RWPE2 (cell line): Measurements from ENCODE around the gene COG4.
A peak's percentile ranks its signal among the peaks of the same experiment; 100 is the strongest.

Experiments used
- ATAC-seq: fragments of 200-7000 bp; cut with Tn5 transposase; 3 replicates; pipeline ENCODE4 v1.9.1; 2021; ENCODE audit warnings: low read depth
- DNase-seq: peaks from one replicate; pipeline ENCODE4 v3.0.0-alpha.2; 2020; ENCODE audit warnings: low spot score
- H3K27ac ChIP-seq: fragments of 450-650 bp; 2 replicates; pipeline ENCODE4 v1.5.1; 2017; ENCODE audit warnings: mild to moderate bottlenecking; ENCODE audit not compliant: poor library complexity, severe bottlenecking
- H3K27me3 ChIP-seq: fragments of 250-450 bp; sonication (Bioruptor Pico); 2 replicates; pipeline ENCODE4 v1.5.1; 2021; ENCODE audit warnings: mild to moderate bottlenecking, moderate library complexity; ENCODE audit not compliant: insufficient read depth, poor library complexity, severe bottlenecking
- H3K36me3 ChIP-seq: fragments of 250-450 bp; sonication (Bioruptor Pico); 2 replicates; pipeline ENCODE4 v1.5.1; 2020; ENCODE audit warnings: low read depth, mild to moderate bottlenecking, moderate library complexity
- H3K4me1 ChIP-seq: fragments of 250-450 bp; sonication (Bioruptor Pico); 2 replicates; pipeline ENCODE4 v1.5.1; 2021; ENCODE audit warnings: mild to moderate bottlenecking, moderate library complexity; ENCODE audit not compliant: insufficient read depth, poor library complexity, severe bottlenecking
- H3K4me3 ChIP-seq: fragments of 250-450 bp; sonication (Bioruptor Pico); 2 replicates; pipeline ENCODE4 v1.5.1; 2021; ENCODE audit warnings: mild to moderate bottlenecking, moderate library complexity; ENCODE audit not compliant: severe bottlenecking
- H3K9me3 ChIP-seq: fragments of 250-450 bp; sonication (Bioruptor Pico); 2 replicates; pipeline ENCODE4 v1.5.1; 2021; ENCODE audit warnings: mild to moderate bottlenecking, moderate library complexity; ENCODE audit not compliant: severe bottlenecking
- CTCF ChIP-seq: fragments of 450-650 bp; IDR thresholded peaks from one replicate; pipeline ENCODE4 v1.5.1; 2017; ENCODE audit warnings: mild to moderate bottlenecking, moderate library complexity; ENCODE audit not compliant: poor library complexity, severe bottlenecking

Gene COG4

GRCh38 chr16:70522216-70523075 lies 908 bp downstream of the COG4 start:
- no peak for TF ChIP-seq CTCF
- H3K4me1 ChIP-seq: peaks cover 21% of the 10 kb centered on the region
- no peak for DNase-seq
- H3K27me3 ChIP-seq: no peaks in the 10 kb centered on the region
- H3K27ac ChIP-seq: peak overlapping the region; percentile 68
- no peak for ATAC-seq
- H3K4me3 ChIP-seq: peak overlapping the region; percentile 85
- H3K9me3 ChIP-seq: no peaks in the 10 kb centered on the region
- peaks cover 41% of the 10 kb centered on the region for H3K36me3 ChIP-seq

DNA sequence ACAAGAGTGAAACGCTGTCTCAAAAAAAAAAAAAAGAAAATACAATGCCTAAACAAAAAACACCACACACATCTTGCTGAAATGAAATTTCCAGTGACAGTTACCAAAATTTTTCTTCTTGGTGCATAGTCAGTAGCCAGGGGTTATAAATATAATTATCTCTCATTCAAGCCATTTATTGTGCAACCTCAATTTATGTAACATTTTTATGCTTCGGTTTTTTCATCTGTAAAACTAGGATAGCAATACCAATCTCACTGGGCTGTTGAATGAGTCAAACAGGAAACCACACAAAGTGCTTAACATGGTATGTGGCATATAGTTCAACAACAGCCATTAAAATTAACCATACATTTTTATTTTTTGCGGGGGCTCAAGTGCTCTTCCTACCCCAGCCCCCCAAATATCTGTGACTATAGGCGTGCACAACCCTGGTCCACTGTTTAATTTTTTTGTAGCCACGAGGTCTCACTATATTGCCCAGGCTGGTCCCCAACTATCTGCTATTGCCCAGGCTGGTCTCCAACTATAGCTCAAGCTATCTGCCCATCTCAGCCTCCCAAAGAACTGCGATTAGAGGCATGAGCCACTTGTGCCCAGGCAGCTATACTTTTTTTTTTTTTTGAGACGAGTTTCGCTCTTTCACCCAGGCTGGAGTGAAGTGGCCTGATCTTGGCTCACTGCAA lies 2.6 kb downstream of the COG4 start:
- Histone ChIP-seq H3K27me3 (no peaks in the 10 kb centered on the region), H3K4me3 (no peak overlapping the region), H3K27ac (peak overlapping the region; percentile 26), H3K36me3 (peaks cover 41% of the 10 kb centered on the region), H3K4me1 (peaks cover 7% of the 10 kb centered on the region), H3K9me3 (no peaks in the 10 kb centered on the region)
- no peak for TF ChIP-seq CTCF
- ATAC-seq: peak; percentile 35; the same call in 1 of the 3 replicates
- no peak for DNase-seq

GRCh38 chr16:70512456-70512855 lies 10.9 kb downstream of the COG4 start:
- Histone ChIP-seq H3K27me3 (no peaks in the 10 kb centered on the region), H3K4me3 (no peak overlapping the region), H3K4me1 (peaks cover 3% of the 10 kb centered on the region), H3K27ac (peak overlapping the region; percentile 14), H3K36me3 (peaks cover 90% of the 10 kb centered on the region), H3K9me3 (no peaks in the 10 kb centered on the region)
- no peak for TF ChIP-seq CTCF
- DNase-seq: no peak
- peak; percentile 93 for ATAC-seq

DNA sequence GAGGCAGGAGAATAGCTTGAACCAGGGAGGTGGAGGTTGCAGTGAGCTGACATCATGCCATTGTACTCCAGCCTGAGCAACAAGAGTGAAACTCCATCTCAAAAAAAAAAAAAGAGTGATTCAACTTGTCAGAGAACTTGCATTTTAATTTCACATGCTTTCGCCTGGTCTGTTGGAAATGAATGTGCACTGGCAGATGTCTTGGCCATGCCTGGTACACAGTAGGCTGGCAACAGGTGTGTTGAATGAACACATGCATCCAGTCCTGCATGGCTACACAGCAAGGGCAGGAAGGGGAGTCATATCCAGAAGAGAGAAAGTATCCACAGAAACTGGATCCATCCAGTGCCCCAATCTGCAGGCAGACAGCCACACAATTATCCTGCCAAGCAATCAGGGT lies 11.5 kb downstream of the COG4 start:
- Histone ChIP-seq H3K36me3 (peaks cover 90% of the 10 kb centered on the region), H3K9me3 (no peaks in the 10 kb centered on the region), H3K27ac (no peak overlapping the region), H3K4me3 (no peak overlapping the region), H3K4me1 (peaks cover 3% of the 10 kb centered on the region), H3K27me3 (no peaks in the 10 kb centered on the region)
- no peak for TF ChIP-seq CTCF
- DNase-seq: no peak
- ATAC-seq: no peak
